COLO668 (cell line): ENCODE measurements around the gene NFXL1.
"Not testable (repeated sequence)": the region's sequence is repeated elsewhere in the genome, so short reads cannot be mapped to it uniquely, and the experiment has no call there.

ENCODE experiments used
- DNase-seq: peaks from one replicate; lab custom pipeline; 2025; ENCODE audit not compliant: unreplicated experiment; lab: John Stamatoyannopoulos, UW

Gene NFXL1

DNA sequence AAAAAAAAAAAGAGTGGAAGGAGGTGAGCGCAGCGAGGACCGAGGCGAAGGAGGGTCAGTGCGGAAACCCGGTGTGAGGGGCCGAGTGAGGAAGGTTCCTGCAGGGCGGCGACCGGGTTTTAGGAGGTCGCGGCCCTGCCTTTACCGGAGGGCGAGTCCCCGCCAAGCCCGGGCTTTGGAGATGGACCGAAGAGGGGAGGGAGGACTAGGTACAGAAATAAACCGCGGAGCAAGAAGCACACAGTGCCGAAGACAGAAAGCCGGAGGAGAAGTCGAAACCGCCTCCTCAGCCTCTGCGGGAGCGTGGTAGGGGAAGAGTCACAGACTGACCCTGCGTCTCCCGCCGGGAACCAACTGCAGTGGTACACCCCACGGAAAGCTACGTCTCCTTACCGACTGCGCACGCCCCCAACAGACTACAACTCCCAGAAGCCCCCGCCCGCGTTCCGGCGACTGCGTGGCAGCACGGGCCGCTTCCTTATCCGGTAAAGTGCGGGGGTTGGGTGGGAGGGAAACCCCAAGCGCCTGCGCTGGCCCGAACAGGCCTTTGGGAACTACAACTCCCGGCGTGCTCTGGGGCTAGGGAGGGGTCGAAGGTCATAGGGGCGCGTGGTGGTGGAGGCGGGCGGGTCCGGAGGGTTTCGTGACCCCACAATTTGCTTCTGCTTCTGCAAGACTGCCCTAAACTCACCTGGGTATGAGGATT, at the start of gene NFXL1:
Gene NFXL1, minus strand, starts transcription at position 364 of the 706 bp plus-strand sequence. CDS start 380 bp downstream, outside the sequence.
- DNase-seq: peak; percentile 98

DNA sequence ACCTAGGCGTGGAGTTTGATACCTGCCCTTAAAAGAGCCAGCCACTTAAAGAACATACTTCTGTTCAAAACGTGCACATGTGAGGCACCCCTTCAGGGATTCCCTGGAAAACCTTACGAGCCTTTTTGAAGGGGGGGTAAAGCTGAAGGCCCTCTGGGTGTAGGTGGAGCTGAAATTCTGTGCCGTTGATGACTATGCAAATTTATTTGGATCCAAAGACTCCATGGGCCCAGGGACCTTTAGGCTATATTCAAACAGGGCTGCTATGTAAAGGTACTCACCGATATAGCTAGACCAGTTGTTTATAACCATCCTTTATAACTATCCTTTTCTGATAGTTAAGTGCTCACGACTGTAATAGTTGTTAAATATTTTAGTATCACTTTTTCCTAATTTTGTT, 40.3 kb upstream of the NFXL1 start:
- no peak for DNase-seq

DNA sequence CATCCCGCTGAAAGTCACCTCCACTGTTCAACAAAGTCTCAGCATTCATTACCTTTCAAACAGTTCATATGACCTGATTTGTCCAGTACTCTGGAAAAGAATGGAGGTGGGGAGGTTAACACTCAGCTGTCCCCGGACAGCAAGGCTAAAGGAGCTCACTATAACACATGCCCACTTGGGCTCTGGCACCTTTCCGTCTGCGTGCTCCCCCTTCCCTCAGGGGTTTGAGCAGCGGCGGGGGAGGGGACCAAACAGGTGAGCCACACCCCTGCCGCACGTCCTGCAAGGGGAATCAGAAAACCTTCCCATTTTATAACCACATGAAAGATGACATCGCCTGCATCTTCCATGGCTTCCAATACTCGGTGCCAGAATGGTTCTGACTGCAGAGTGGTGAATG, 39.9 kb upstream of the NFXL1 start:
- no peak for DNase-seq

DNA sequence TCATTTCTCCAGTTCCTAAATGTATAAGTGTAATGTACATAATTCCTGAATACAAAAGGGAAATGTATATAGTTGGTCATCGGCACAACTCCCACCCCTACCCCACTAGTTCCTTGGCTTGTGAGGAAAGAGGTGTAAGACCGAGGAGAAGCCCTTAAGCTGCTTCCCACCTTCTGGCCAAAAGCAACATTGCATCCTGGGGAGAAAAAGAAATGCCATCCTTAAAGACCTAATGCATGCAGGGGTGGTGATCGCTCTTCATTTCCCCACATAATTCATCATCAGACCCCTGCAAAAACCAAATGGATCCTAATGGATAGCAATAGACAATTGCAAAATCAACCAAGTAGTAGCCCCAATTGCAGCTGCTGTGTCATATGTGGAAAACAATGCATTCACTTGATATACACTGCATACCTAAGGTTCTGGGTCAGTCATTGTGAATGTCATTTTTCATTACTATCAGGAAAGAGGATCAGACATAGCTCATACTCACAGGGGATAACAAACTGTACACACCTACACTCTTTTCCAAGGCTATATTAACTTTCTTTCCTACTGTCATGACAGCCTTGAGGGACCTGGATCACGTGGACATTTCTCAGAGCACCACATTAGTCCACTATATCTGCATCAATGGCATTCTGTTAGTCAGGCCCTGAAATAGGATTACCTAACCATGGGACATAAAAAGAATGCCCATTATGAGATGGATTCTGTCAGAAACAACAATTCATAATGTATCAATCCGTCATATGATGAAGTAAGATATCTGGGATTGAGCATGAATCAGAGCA, 31.7 kb upstream of the NFXL1 start:
- no peak for DNase-seq

DNA sequence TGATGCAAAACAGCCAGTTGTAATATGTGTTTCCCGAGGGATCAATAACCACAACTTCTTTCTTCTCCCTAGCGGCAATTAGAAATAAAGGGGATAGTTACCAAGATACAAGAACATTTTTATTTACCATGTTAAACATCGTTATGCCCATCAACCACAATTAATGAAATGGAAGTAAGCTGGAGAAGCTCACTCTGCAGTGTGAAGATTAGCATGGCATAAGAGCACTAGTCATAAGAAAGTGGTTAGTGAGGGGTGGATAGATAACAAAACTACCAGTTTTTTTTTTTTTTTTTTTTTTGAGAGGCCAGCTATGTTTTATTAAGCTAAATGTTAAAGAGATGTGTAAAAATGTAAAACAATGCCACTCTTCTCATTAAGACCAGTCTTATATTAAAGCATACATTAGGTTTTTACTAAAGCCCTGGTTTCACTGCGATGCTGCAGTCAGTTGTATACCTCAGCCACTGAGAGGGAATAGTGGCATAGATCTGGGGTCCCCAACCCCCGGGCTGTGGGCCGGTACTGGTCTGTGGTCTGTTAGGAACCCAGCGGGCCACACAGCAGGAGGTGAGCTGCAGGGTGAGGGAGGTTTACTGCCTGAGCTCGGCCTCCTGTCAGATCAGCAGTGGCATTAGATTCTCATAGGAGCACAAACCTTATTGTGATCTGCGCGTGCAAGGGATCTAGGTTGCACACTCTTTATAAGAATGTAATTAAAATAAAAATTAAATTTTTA, 27.9 kb upstream of the NFXL1 start:
- DNase-seq: no peak

DNA sequence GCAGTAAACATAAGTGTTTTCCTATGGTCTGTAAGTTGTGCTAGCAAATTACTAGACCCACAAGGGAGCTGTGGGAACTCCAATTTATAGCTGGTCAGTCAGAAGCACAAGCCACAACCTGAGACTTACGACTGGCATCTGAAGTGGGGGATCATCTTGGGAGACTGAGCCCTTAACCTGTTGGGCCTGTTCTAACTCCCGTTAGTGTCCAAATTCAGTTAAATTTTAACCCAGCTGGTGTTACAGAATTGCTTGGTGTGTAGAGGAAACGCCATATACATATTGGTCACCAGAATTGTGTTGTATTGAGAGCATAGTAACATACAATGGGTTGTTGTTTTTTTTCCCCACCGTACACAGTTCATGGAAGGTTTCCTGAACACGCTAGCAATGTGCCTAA, 25.1 kb upstream of the NFXL1 start:
- DNase-seq: no peak

DNA sequence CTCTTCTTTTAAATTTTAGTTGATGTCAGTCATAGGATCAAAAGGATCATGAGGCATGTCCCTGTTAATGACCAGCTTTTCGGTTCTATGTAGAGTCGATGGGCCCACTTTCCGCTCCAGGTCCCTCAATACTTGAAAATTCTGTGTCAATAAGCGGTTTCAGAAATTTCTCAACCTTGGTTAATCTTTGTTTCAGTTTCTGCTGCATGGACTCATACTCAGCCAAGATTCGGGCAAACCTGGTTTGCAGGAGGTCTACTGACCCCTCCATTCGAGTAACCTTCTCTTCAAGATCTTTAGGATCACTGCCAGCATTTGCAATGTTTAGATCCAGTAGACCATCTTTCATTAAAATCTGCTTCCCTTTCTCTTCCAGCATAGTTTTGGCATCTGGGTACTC, 22.0 kb upstream of the NFXL1 start:
- no peak for DNase-seq

DNA sequence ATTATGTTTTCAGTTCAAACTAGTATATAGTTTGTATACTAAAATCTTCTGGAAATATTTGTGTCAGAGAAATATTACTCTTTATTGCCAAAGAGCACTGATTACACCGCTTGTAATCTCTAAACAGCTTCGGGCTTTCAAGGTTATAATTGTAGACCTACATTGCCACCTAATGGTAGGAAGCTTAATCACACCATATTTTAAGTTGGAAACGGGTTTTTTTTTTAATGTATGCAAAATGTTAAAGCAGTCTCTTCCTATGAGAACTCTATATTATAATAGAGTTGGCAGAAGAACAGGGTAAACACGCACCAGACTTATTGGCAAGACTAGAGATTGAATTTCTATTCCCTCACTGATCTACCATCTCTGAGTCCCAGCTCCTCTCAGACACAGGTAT, 19.5 kb upstream of the NFXL1 start:
- no peak for DNase-seq

DNA sequence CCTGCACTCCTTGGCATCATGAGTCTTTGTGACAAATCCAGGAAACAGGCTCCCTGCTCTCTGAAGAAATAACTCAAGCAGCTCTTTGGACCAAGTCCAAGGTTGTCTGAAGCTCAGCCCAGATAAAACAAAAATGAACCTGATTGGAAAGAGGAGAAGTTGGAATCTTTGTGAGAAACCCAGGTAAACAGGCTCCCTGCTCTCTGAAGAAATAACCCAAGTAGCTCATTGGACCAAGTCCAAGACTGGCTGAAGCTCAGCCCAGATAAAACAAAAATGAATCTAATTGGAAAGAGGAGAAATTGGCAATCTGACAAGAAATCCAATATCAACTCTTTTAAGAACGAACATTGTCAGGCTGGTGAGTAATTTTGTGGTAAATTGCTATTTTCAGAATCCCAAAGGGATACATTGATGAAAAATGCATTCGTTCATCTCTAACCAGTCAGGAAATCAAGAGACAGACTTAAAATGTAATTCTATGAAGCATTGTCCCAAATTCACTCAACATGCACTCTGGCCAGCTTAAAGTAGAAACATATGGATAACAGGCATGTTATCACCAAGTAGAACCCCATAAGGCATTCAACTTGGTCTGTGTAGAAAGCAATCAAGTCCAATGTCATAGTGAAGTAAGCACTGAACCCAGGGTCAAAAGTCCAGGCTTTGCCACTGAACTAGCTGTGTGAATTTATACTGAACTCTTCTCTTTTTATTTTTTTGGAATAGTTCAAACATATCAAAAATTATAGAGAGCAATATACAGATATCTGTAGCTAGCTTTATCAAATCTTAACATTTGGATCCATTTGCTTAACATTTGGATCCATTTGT, 16.8 kb upstream of the NFXL1 start:
- no peak for DNase-seq

DNA sequence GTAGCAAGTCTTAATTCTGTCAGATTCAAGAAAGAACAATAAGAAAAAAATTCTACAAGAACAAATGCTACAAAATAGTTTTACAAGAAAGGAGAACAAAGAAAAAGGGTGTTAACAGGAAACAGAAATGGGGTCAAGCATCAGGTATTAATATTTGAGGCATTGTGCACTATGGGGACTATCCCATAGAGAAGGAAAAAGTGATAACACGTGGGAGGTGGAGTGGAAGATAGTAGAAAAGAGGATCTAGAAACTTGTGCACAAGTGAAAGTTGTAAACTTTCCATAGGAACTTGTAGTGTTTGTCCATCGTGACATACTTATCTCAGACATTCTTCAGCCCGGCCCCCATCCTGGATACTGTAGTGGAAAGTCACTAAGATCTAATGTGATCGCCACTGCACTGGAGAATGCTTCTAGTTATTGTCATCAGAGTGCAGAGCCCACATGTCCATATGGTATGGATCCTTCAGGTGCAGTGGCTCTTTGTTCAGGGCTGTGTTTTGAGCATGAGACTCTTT, 15.4 kb upstream of the NFXL1 start:
- no peak for DNase-seq

DNA sequence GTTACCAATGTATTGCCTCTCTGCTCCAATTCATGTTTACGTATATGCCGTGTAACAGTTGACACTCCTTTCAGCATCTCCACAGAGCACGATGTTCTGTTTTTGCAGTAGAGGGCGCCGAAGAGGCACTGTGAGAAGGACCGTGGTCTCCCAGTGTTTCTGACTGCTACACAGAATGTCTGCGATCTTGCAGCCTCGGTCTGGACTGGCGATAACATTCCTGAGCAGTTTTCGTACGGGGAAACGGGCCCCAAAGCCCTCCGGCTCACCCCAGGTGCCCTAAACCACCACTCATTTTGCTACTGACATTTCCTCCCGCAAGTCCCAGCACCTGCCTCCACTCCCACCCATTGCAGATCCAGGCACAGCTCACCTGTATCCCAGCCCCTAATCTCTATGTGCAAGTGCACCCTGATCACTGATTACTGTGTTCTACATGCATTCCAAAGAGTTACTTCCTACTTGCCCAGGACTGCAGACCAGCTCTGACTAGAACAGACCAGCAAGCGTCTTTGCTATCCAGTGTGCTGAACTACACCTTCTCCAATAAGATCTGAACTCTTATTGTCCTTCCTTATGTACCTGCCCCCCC, 12.4 kb upstream of the NFXL1 start:
- peak; percentile 35 for DNase-seq

DNA sequence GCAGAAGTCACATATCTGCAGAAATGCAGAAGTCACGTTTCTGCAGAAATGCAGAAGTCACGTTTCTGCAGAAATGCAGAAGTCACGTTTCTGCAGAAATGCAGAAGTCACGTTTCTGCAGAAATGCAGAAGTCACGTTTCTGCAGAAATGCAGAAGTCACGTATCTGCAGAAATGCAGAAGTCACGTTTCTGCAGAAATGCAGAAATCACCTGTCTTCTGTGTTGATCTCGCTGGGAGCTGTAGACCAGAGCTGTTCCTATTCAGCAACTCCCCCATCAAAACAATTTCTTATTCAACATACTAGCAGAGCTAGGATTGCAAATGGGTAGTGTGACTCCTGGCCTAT, 8.9 kb upstream of the NFXL1 start:
- not testable (repeated sequence) for DNase-seq

DNA sequence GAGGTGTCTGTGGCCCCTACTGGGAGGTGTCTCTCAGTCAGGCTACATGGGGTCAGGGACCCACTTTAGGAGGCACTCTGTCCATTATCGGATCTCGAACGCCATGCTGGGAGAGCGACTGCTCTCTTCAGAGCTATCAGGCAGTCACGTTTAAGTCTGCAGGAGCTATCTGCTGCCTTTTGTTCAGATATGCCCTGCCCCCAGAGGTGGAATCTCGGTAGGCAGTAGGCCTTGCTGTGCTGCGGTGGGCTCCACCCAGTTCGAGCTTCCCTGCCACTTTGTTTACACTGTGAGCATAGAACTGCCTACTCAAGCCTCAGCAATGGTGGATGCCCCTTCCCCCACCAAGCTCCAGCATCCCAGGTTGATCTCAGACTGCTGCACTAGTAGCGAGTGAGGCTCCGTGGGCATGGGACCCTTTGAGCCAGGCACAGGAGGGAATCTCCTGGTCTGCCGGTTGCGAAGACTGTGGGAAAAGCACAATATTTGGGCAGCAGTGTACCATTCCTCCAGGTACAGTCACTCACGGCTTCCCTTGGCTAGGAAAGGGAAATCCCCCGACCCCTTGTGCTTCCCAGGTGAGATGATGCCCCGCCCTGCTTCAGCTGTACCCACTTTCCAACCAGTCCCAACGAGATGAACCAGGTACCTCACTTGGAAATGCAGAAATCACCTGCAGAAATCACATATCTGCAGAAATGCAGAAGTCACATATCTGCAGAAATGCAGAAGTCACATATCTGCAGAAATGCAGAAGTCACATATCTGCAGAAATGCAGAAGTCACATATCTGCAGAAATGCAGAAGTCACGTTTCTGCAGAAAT, 8.3 kb upstream of the NFXL1 start:
- not testable (repeated sequence) for DNase-seq

DNA sequence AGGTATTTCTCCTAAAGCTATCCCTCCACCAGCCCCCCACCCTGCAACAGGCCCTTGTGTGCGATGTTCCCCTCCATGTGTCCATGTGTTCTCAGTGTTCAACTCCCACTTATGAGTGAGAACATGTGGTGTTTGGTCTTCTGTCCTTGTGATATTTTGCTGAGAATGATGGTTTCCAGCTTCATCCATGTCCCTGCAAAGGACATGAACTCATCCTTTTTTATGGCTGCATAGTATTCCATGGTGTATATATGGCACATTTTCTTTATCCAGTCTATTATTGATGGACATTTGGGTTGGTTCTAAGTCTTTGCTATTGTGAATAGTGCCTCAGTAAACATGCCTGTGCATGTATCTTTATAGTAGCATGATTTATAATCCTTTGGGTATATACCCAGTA, 2.8 kb upstream of the NFXL1 start:
- not testable (repeated sequence) for DNase-seq

DNA sequence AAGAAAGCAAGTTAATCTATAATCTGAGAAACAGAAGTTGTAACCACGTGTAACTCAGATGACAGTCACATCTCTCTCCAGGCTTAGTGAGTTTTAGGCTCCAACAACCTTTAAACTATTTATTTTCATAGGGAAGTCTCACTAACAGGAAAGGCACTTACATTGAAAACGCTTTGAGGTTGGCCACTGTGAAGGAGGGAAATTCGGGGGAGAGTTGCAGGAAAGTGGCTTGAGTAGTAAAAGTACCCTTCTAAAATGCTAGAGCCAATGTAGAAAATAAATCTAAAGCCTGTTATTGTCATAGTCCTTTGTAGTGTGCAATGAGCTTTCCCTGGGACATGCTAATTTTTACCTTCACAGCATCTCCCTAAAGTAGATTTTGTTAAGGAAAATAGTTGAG, 995 bp upstream of the NFXL1 start:
- DNase-seq: no peak

DNA sequence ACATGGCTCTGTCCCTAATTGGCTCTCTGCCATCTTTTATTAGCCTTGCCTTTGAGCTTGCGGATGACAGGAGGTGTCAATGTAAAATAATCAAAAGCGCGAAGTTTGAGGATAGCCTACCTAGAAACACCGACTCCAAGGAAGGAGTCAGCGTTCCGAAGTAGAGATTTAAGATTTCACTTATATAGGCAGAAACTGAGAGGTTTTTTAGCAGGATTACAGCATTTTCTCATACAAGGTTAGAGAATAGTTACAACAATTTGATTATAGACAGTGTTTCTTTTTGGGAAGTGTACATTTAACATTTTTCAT, 499 bp upstream of the NFXL1 start:
- no peak for DNase-seq

DNA sequence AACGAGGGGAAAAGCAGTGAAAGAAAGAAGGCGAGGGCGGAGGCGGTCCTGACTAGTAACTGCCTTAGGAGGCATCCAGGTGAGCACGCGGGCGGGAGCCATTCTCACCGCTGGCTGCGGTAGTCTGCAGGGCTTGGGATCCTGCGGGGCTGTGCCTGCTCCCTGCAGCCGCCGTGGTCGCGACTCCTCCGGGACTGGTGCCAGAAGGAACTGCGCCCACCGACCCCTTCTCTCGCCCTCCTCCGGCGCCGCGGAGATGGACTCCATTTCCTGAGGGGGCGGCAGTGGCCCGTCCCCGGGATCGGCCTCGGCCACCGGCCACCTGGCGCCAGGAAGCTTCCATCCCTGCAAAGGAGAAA, 543 bp downstream of the NFXL1 start:
- DNase-seq: peak; percentile 64

DNA sequence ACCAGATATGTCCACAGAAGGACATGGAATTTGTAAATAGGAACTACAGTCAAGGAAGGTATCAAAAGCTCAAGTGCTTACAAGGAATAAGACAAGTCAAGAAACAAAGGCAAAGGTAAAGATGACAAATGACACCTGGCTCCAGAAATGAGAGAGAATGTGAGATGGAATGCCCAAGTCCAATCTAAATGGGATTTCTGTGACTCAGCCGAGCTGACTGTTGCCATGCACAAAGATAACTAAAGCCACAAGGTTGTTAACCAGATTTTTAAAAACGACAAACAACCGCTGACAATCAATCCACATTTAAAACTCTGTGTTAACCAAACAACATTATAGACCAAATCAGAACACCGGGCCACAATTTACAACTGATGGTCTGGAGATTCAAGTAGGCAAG, 1.1 kb downstream of the NFXL1 start:
- peak; percentile 15 for DNase-seq

DNA sequence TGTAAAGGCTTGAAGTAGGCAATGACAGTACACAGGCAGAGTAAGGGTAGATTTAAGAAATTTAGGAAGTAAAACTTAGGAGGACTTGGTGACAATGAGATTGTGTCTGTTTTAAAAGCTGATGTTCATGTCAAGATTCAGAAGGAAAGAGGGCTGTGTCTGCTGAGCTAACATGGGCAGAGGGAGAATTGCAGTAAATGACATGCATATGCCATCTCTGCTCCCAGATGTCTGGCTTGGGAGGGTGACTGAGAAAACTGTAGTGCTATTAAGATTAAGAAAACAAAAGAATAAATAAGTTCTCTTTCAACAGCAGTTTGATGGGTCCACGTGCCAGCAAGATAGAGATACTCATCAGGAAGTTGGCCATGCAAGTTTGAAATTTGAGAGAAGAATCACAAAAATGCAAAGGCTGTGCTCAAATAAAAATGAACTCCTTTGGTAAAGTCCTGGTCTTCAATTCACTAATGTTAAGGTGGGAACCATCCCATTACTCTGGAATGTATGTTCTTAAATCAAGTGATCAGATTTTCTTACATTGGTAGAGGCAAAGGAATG, 7.2 kb downstream of the NFXL1 start:
- no peak for DNase-seq

DNA sequence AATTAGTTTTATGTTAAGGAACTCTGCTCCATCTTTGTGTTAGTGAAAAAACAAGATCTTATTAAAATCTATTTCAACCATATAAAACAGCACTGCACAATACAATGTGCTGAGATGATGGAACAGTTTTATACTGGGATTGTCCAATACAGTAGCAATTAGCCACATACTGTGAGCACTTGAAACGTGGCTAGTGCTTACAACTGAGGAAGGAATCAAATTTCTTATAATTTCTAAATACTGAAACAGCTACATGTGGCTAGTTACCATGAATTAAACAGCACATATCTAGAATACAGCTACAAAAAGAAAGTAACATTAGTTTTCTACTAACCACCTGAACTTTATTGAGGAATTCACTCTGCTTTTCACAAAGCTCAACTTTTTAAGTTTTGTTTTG, 14.7 kb downstream of the NFXL1 start:
- DNase-seq: no peak
